Mesenchymal stem cell (in vitro differentiated cells and primary cell): ENCODE measurements around the gene DSC2.

Source experiments
- DNase-seq: peaks from one replicate; pipeline ENCODE4 v3.0.0-alpha.2; 2013
- H2AFZ ChIP-seq: one replicate; pipeline ENCODE4 v1.6.1; 2013; ENCODE audit warnings: low read depth, mild to moderate bottlenecking, control low read depth, inconsistent platforms, low read length, moderate library complexity
- H2AK5ac ChIP-seq: 2 replicates; pipeline ENCODE4 v1.6.1; 2013; ENCODE audit warnings: low read length, moderate library complexity, mild to moderate bottlenecking, inconsistent platforms; ENCODE audit not compliant: severe bottlenecking
- H2BK120ac ChIP-seq: one replicate; pipeline ENCODE4 v1.6.1; 2013; ENCODE audit warnings: low read depth, mild to moderate bottlenecking, inconsistent platforms, low read length, moderate library complexity
- H2BK12ac ChIP-seq, 2 experiments: one replicate each; pipeline ENCODE4 v1.6.1; 2013; ENCODE audit warnings: inconsistent platforms in 2 of 2, low read length in 2 of 2, mild to moderate bottlenecking in 2 of 2, moderate library complexity in 2 of 2, control low read depth in 1 of 2
- H2BK15ac ChIP-seq: one replicate; pipeline ENCODE4 v1.6.1; 2013; ENCODE audit warnings: mild to moderate bottlenecking, low read depth, inconsistent platforms; ENCODE audit not compliant: poor library complexity, severe bottlenecking
- H2BK5ac ChIP-seq: 2 replicates; pipeline ENCODE4 v1.6.1; 2013; ENCODE audit warnings: low read depth, mild to moderate bottlenecking, low read length, control low read depth, inconsistent platforms; ENCODE audit not compliant: poor library complexity, severe bottlenecking
- H3K14ac ChIP-seq, 2 experiments: one replicate each; pipeline ENCODE4 v1.6.1; 2013; ENCODE audit warnings: inconsistent platforms in 2 of 2, low read length in 2 of 2, control low read depth in 1 of 2, mild to moderate bottlenecking in 1 of 2, moderate library complexity in 1 of 2
- H3K18ac ChIP-seq, 2 experiments: one replicate each; pipeline ENCODE4 v1.6.1; 2013; ENCODE audit warnings: inconsistent platforms in 2 of 2, low read length in 2 of 2, control low read depth in 1 of 2, low read depth in 1 of 2, mild to moderate bottlenecking in 1 of 2
- H3K23ac ChIP-seq, 2 experiments: one replicate each; pipeline ENCODE4 v1.6.1; 2013; ENCODE audit warnings: inconsistent platforms in 2 of 2, low read length in 2 of 2, mild to moderate bottlenecking in 2 of 2, moderate library complexity in 2 of 2, control low read depth in 1 of 2
- H3K27ac ChIP-seq: 2 replicates; pipeline ENCODE4 v1.5.1; 2013; ENCODE audit warnings: mild to moderate bottlenecking, moderate library complexity, low read length, control low read depth, inconsistent platforms; ENCODE audit not compliant: poor library complexity, severe bottlenecking
- H3K27me3 ChIP-seq, 2 experiments: 2 replicates each; pipeline versions ENCODE4 v1.6.1 to v1.7.0; 2013; ENCODE audit warnings: low read length in 2 of 2, mild to moderate bottlenecking in 2 of 2, moderate library complexity in 2 of 2, control low read depth in 1 of 2, inconsistent platforms in 1 of 2; ENCODE audit not compliant: control insufficient read depth in 1 of 2, insufficient read depth in 1 of 2
- H3K36me3 ChIP-seq, 2 experiments: 2 replicates each; pipeline versions ENCODE4 v1.6.1 to v1.7.0; 2013; ENCODE audit warnings: low read length in 2 of 2, control low read depth in 1 of 2, inconsistent platforms in 1 of 2, low read depth in 1 of 2, mild to moderate bottlenecking in 1 of 2; ENCODE audit not compliant: insufficient read depth in 2 of 2, control insufficient read depth in 1 of 2
- H3K4ac ChIP-seq, 2 experiments: one replicate each; pipeline ENCODE4 v1.6.1; 2013; ENCODE audit warnings: inconsistent platforms in 2 of 2, low read length in 2 of 2, mild to moderate bottlenecking in 2 of 2, moderate library complexity in 2 of 2, control low read depth in 1 of 2, low read depth in 1 of 2
- H3K4me1 ChIP-seq: 2 replicates; pipeline ENCODE4 v1.6.1; 2013; ENCODE audit warnings: low read depth, low read length, control low read depth; ENCODE audit not compliant: control insufficient read depth, insufficient read depth
- H3K4me2 ChIP-seq: 2 replicates; pipeline ENCODE4 v1.6.1; 2013; ENCODE audit warnings: low read length, mild to moderate bottlenecking, inconsistent platforms; ENCODE audit not compliant: poor library complexity, severe bottlenecking
- H3K4me3 ChIP-seq, 2 experiments: 2 replicates each; pipeline versions ENCODE4 v1.5.1 to v1.7.0; 2013; ENCODE audit warnings: low read length in 2 of 2, mild to moderate bottlenecking in 2 of 2, control low read depth in 1 of 2, low read depth in 1 of 2; ENCODE audit not compliant: insufficient read depth in 1 of 2
- H3K79me1 ChIP-seq: replicated peaks from 2 replicates; pipeline ENCODE4 v1.6.1; 2013; ENCODE audit warnings: mild to moderate bottlenecking, control low read depth, low read length, inconsistent platforms; ENCODE audit not compliant: poor library complexity, severe bottlenecking
- H3K9ac ChIP-seq: 2 replicates; pipeline ENCODE4 v1.7.0; 2013; ENCODE audit warnings: mild to moderate bottlenecking, low read length, moderate library complexity
- H3K9me3 ChIP-seq: 2 replicates; pipeline ENCODE4 v1.7.0; 2013; ENCODE audit warnings: mild to moderate bottlenecking, low read length; ENCODE audit not compliant: control insufficient read depth
- H4K8ac ChIP-seq: one replicate; pipeline ENCODE4 v1.6.1; 2013; ENCODE audit warnings: inconsistent platforms, mild to moderate bottlenecking, low read length, moderate library complexity
- H4K91ac ChIP-seq: one replicate; pipeline ENCODE4 v1.6.1; 2013; ENCODE audit warnings: mild to moderate bottlenecking, low read length, inconsistent platforms
- WGBS: methylation state at CpG from one replicate; pipeline ENCODE4 v1.1.7; 2013; ENCODE audit warnings: mixed read lengths; 5-methylcytosine and 5-hydroxymethylcytosine counted together

Gene DSC2

GRCh38 chr18:31044926-31045325 lies 57.3 kb downstream of the DSC2 start:
- Histone ChIP-seq H3K14ac (no peak overlapping the region), H3K36me3 (peaks cover 0 to 5% of the 10 kb centered on the region in 2 experiments), H3K4ac (no peak overlapping the region)

GRCh38 chr18:31043709-31044108 lies 58.5 kb downstream of the DSC2 start:
- Histone ChIP-seq H4K8ac (no peak overlapping the region), H3K79me1 (peaks cover 2% of the 10 kb centered on the region), H2BK12ac (no peak overlapping the region), H3K27ac (no peak overlapping the region), H4K91ac (no peak overlapping the region), H3K4ac (no peak overlapping the region), H3K14ac (no peak overlapping the region), H3K18ac (no peak overlapping the region), H2BK5ac (no peak overlapping the region), H3K4me3 (no peak overlapping the region), H3K4me2 (no peak overlapping the region), H2AK5ac (no peak overlapping the region), H2BK120ac (no peak overlapping the region), H3K23ac (no peak overlapping the region), H2BK15ac (no peak overlapping the region), H3K9ac (no peak overlapping the region), H3K4me1 (no peaks in the 10 kb centered on the region), H3K9me3 (peaks cover 3% of the 10 kb centered on the region), H2AFZ (no peak overlapping the region), H3K36me3 (peaks cover 0 to 5% of the 10 kb centered on the region in 2 experiments), H3K27me3 (peaks cover 0 to 49% of the 10 kb centered on the region in 2 experiments)
- no peak for DNase-seq
- whole genome bisulfite sequencing: 71% methylated on average over 7 of the region's 7 CpGs

More at GRCh38 chr18:31044926-31045325, 57.3 kb downstream of the DSC2 start:
- Histone ChIP-seq H4K91ac (no peak overlapping the region), H3K27ac (no peak overlapping the region), H2AK5ac (no peak overlapping the region), H3K9ac (no peak overlapping the region), H4K8ac (no peak overlapping the region), H2BK15ac (no peak overlapping the region), H3K9me3 (peaks cover 3% of the 10 kb centered on the region), H3K18ac (no peak overlapping the region), H3K23ac (no peak overlapping the region), H3K4me1 (no peaks in the 10 kb centered on the region), H3K79me1 (peaks cover 2% of the 10 kb centered on the region), H3K27me3 (peaks cover 0 to 47% of the 10 kb centered on the region in 2 experiments), H2BK120ac (no peak overlapping the region), H3K4me3 (no peak overlapping the region), H2BK5ac (no peak overlapping the region), H3K4me2 (no peak overlapping the region), H2BK12ac (no peak overlapping the region), H2AFZ (no peak overlapping the region)
- no CpG with 5 or more reads among the region's 3 CpGs for WGBS
- no peak for DNase-seq

- no peak within 1 kb of the TSS for H2BK12ac ChIP-seq
- H3K9me3 ChIP-seq: peaks cover 3% of the 10 kb centered on the region
- 2% methylated on average over 73 of the region's 73 CpGs for WGBS
- peaks cover 0 to 5% of the 10 kb centered on the region in 2 experiments for H3K36me3 ChIP-seq
- DNase-seq: peak; percentile 47
- H4K8ac ChIP-seq: peak within 1 kb of the TSS; percentile 71
- peak within 1 kb of the TSS in 1 of 2 experiments; percentile 40 for H3K23ac ChIP-seq
- peak within 1 kb of the TSS; percentile 67 for H2BK5ac ChIP-seq
- H3K9ac ChIP-seq: no peak within 1 kb of the TSS
- H3K4me2 ChIP-seq: peak within 1 kb of the TSS; percentile 62
- H3K4ac ChIP-seq: peak within 1 kb of the TSS in 1 of 2 experiments; percentile 49
- no peak within 1 kb of the TSS for H2BK120ac ChIP-seq
- H3K27ac ChIP-seq: peak within 1 kb of the TSS; percentile 95
- H3K18ac ChIP-seq: peak within 1 kb of the TSS; percentile 9 to 23
- H3K4me1 ChIP-seq: no peaks in the 10 kb centered on the region
- no peak within 1 kb of the TSS for H4K91ac ChIP-seq
- peaks cover 0 to 49% of the 10 kb centered on the region in 2 experiments for H3K27me3 ChIP-seq
- peak within 1 kb of the TSS; percentile 54 for H2AFZ ChIP-seq
- no peak within 1 kb of the TSS for H2AK5ac ChIP-seq
- H3K79me1 ChIP-seq: peaks cover 2% of the 10 kb centered on the region
- H3K14ac ChIP-seq: peak within 1 kb of the TSS in 1 of 2 experiments; percentile 59
- peak within 1 kb of the TSS; percentile 53 to 80 for H3K4me3 ChIP-seq
- peak within 1 kb of the TSS; percentile 40 for H2BK15ac ChIP-seq
Measured at GRCh38 chr18:31042406-31043181, 59.6 kb downstream of the DSC2 start, which contains the start of gene DSC3. DSC3 (minus strand) TSS chr18:31042742; CDS start chr18:31042660, 82 bp downstream.

GRCh38 chr18:31042084-31042405 lies 60.2 kb downstream of the DSC2 start:
- peaks cover 1% of the 10 kb centered on the region for H3K4me1 ChIP-seq
- H3K14ac ChIP-seq: no peak overlapping the region
- H3K4me2 ChIP-seq: peak overlapping the region; percentile 62
- H2AK5ac ChIP-seq: no peak overlapping the region
- H3K27me3 ChIP-seq: peaks cover 0 to 49% of the 10 kb centered on the region in 2 experiments
- H4K91ac ChIP-seq: no peak overlapping the region
- DNase-seq: no peak
- peak overlapping the region; percentile 54 for H2AFZ ChIP-seq
- H2BK15ac ChIP-seq: no peak overlapping the region
- H3K9ac ChIP-seq: no peak overlapping the region
- WGBS: 3% methylated on average over 17 of the region's 17 CpGs
- H3K4me3 ChIP-seq: peak overlapping the region in 1 of 2 experiments; percentile 80
- peaks cover 3% of the 10 kb centered on the region for H3K9me3 ChIP-seq
- no peak overlapping the region for H3K18ac ChIP-seq
- H3K36me3 ChIP-seq: peaks cover 0 to 5% of the 10 kb centered on the region in 2 experiments
- peak overlapping the region; percentile 95 for H3K27ac ChIP-seq
- H2BK5ac ChIP-seq: peak overlapping the region; percentile 48
- H3K79me1 ChIP-seq: peaks cover 2% of the 10 kb centered on the region
- no peak overlapping the region for H4K8ac ChIP-seq
- no peak overlapping the region for H3K23ac ChIP-seq
- H3K4ac ChIP-seq: no peak overlapping the region
- H2BK12ac ChIP-seq: no peak overlapping the region
- no peak overlapping the region for H2BK120ac ChIP-seq
